NCI-H1048 (cell line): ENCODE data around the gene BOD1L1.

Source experiments
- DNase-seq: peaks from one replicate; lab custom pipeline; 2025; lab: John Stamatoyannopoulos, UW

BOD1L1 gene

DNA sequence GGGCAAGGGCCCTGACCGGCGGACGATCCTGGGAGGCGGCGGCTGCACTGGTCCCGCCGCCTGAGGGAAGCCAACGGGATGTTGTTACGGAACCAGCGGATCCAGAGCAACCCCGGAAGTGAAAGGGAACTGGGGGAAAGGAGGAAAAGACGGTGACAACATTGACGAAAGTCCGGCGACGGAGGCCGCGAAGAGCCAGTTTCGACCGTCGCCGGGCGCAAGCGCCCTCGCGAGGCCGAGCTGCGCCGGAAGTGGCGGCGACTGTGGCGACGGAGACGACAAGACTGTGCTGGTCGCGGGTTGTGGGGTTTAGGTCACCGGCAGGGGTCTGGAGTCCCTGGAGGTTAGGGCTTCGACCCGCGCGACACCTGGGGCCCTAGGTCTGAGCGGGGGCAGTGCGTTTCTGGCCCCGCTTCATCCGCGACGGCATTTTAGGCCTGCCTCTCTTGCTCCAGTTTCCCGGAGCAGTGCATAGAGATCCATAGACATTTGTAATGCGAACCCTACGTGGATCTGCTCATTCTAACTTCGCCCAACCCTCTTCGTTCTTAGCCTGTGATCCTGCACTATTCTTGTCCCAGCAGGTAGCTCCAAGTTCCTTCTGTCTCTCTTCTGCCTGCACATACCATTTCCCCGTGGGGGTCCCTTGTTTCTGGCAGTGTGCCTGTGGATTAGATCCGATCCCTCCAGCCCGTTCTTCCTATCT is at the start of gene BOD1L1:
BOD1L1 (minus strand) TSS at position 120 of the 706 bp plus-strand sequence. CDS start 138 bp downstream, outside the sequence.
- peak; percentile 78 for DNase-seq

GRCh38 chr4:13674971-13675370 is 47.4 kb upstream of the BOD1L1 start:
- DNase-seq: no peak

- no peak for DNase-seq
Measured at GRCh38 chr4:13673167-13673566, 45.6 kb upstream of the BOD1L1 start.

DNA sequence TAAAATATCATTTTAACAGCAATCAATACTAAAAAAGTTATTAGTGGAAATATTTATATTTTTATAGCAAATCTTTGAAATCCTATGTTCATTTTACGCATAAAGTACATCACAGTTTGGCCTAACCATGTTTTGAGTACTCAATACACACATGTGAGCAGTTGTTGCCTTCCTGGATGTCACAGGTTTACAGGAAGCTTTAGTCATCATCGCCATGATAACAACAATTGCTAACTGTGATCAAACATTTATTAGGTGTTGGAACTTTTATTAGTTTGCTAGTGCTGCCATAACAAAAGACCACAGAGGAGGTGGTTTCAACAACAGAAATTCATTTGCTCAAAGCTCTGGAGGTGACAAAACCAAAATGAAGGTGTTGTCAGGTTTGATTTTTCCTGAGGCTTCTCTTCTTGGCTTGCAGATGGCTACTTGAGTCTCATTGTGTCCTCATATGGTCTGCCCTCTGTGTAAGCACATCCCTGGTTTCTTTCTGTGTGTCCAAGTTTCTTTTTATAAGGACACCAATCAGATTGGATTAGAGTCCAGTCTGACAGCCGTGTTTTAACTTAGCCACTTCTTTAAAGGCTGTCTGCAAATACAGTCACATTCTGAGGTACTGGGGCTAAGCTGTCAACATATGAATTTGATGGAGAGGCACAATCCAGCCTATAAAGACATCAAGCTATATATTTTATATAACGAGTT is 43.1 kb upstream of the BOD1L1 start:
- DNase-seq: no peak

- no peak for DNase-seq
Measured at GRCh38 chr4:13665701-13666660, 38.5 kb upstream of the BOD1L1 start.

DNA sequence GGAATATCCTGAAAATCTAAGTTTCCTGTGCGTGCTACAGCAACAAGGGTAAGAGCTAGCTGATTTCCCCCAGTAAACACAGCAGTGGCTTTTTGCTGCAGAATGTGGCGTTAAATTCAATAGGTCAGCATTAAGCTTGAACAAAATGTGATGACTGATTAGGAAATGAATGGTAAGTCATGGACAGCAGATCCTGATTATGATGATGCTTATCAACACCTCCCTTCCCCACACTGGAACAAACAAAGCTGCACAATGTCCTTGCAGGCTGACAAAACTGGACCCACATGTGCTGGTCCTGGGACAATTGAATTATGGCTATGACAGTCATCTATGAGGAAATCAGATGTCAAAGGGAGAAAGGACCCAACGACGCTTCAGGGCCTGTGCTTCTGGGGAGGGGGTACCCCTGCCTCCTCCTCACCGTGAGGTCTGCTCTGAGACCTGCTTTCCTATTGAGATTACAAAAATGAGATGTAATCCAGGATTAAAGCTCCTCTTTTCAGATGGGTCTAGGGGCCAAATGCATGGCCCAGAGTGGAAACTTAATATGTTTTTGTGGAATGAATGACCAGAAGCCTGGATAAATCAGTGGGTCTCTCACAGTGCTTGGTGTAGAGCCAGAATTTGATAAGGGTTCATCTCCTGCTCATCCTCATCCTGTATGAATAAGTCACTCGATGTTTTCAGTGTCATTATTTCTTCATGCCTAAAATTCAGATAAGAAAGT is 32.0 kb upstream of the BOD1L1 start:
- DNase-seq: no peak

DNA sequence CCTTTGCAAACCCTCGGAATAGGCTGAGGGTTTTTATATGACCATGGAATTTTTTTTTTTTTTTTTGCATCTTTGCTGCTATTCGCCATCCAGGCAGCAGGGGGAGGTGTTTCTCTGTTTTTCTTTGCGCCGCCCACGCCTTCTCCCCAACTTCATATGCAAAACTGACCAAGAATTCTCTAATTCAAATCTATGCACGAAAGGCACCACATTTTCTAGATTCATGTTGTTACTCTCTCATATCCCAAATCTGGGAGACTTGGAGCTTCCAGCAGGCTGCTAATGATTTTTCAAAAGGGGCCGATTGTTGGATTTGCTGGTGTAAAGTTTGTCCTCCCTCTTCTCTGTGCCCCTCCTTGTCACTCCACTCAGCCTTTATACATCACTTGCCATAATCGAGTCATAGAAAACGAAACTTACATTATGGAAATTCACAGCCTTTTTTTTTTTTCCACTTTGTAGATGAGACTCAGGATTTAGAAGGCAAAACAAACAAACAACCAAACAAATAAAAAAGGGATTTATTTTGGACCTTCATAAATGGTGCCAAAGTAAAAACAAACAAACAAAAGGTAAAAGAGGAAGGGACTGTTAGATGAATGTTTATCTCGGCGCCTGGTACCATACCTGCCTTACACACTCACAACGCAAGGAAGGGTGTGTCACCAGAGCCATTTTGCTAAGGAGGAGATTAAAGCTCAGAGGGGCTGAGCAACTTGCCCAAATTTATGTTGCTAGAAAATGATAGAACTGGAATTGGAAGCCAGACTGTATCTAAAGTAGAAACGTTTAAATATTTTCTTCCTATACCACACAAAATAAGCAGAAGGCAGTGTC is 29.3 kb upstream of the BOD1L1 start:
- DNase-seq: peak; percentile 7

GRCh38 chr4:13654162-13654797 is 26.8 kb upstream of the BOD1L1 start:
- peak; percentile 32 for DNase-seq

DNA sequence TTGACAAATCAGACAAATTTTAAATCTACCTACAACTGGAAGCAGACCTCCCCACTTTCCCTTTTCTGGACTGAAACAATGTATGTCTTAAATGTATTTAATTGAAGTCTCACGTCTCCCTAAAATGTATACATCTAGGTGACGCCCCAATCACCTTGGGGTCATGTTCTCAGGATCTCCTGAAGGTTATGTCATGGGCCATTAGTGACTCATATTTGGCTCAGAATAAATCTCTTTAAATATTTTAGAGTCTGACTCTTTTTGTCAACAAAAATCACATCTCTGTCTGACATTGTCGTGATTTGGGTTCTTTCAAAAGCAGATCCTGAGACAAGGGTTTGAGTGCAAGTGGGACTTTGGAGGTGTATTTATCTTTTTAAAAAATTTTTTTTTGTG is 26.2 kb upstream of the BOD1L1 start:
- DNase-seq: no peak

DNA sequence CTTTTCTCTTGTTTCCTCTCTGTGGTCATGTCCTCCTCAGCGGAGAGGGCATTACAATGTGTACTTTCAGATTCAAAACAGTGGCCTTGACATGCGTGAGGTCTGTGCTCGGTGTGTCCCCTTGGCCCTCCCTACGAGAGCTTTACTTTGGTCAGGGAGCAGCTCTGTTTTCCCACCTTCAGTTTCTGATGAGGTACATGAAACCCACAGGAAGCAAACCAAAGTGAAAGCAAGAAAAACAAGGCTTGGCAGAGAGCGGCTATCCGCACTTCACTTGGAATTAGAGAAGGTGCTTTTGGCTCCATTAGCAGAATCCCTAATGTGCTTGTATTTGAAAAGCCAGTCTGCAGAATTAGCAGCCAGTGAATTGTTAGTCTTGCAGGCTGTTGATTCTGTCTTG is 19.5 kb upstream of the BOD1L1 start:
- no peak for DNase-seq

GRCh38 chr4:13645075-13645474 is 17.6 kb upstream of the BOD1L1 start:
- DNase-seq: no peak

- DNase-seq: no peak
Measured at GRCh38 chr4:13642170-13642950, 14.8 kb upstream of the BOD1L1 start.

DNA sequence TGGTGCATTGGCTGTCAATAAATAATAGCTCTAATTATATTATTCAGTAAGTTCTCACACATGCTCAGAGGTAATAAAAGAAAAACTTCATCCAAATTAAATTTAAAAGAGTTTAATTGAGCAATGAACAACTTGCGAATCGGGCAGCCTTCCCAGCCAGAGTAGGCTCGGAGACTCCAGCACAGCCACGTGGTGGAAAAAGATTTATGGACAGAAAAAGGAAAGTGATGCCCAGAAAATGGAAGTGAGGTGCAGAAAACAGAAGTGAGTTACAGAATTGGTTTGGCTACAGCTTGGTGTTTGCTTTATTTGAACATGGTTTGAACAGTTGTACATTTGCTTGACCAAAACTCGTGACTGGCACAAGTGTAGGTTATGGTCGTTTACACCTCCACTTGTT is 13.6 kb upstream of the BOD1L1 start:
- DNase-seq: no peak

- no peak for DNase-seq
Measured at GRCh38 chr4:13640149-13640940, 12.8 kb upstream of the BOD1L1 start.

DNA sequence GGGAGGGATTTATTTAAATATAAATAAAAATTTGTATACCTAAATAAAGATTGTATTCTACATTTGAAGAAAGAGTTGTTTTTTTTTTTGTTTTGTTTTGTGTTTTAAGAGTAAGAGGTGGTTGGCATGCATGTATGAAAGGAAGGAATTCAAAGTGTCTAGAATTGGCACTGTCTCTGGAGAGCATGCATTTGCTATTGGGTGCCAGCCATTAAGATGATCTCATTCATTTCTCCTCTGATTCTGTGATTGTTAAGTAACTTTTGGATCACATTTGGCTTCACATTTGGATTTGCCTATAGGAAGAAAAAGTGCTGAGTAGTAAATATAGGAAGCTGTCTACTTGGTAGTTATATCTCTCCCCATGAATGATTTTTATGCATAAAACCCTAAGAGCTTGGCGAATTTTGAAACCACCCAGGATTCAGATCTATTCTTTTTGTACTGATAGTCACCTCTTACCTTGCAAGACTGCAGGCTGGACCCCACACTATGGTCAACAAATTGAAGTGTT is 7.8 kb upstream of the BOD1L1 start:
- DNase-seq: no peak

GRCh38 chr4:13633671-13634070 is 6.1 kb upstream of the BOD1L1 start:
- DNase-seq: no peak

GRCh38 chr4:13627178-13627605 is 333 bp downstream of the BOD1L1 start:
- no peak for DNase-seq

GRCh38 chr4:13626492-13627177 is 890 bp downstream of the BOD1L1 start:
- DNase-seq: no peak
